Caco-2 (cell line): ENCODE results near the gene PIMREG. TPM values are rescaled to one million over a fixed set of nuclear protein-coding genes. Genes with fewer than 3 reads are reported as not detected.

ENCODE experiments used
- BruUV-seq: library from RNA; stranded (reverse); fragments of 400-500 nt; replicated peaks from 2 replicates; lab custom pipeline; 2021; lab: Mats Ljungman, UMichigan
- CTCF ChIA-PET: fragments of 300-600 bp; sonication (Branson Sonifier 250); formaldehyde crosslinking; loops from one replicate; lab custom pipeline; 2022; ENCODE audit warnings: antibody characterized with exemption; lab: Charles Lee
- POLR2A ChIA-PET: fragments of 300-600 bp; sonication (Branson Sonifier 250); formaldehyde crosslinking; loops from one replicate; lab custom pipeline; 2022; ENCODE audit warnings: antibody characterized with exemption; lab: Charles Lee
- DNase-seq, 2 experiments: peaks; one replicate each; pipeline versions ENCODE4 v3.0.0 to v3.0.0-alpha.2; 2020 to 2022
- H3K27me3 ChIP-seq: replicated peaks from 2 replicates; pipeline ENCODE4 v1.6.0; 2011; ENCODE audit warnings: low read length; ENCODE audit not compliant: control insufficient read depth, insufficient read depth
- H3K36me3 ChIP-seq: 2 replicates; pipeline ENCODE4 v1.5.1; 2011; ENCODE audit warnings: low read length; ENCODE audit not compliant: control insufficient read depth, insufficient read depth
- H3K4me1 ChIP-seq: fragments of 250-450 bp; sonication (Bioruptor Pico); 2 replicates; pipeline ENCODE4 v1.5.1; 2020; ENCODE audit warnings: mild to moderate bottlenecking
- H3K4me3 ChIP-seq: 2 replicates; pipeline ENCODE4 v1.5.1; 2011; ENCODE audit warnings: low read depth, mild to moderate bottlenecking, control low read depth, low read length
- H3K9me3 ChIP-seq: fragments of 250-450 bp; sonication (Bioruptor Pico); 2 replicates; pipeline ENCODE4 v1.5.1; 2020; ENCODE audit warnings: mild to moderate bottlenecking, moderate library complexity
- H3K27ac Mint-ChIP-seq: one replicate; pipeline ENCODE4 v1.8.0; 2022; ENCODE audit warnings: mixed read lengths; ENCODE audit not compliant: unreplicated experiment
- H3K27me3 Mint-ChIP-seq: one replicate; pipeline ENCODE4 v1.8.0; 2022; ENCODE audit warnings: mixed read lengths; ENCODE audit not compliant: insufficient read depth, unreplicated experiment
- H3K36me3 Mint-ChIP-seq: one replicate; pipeline ENCODE4 v1.8.0; 2022; ENCODE audit warnings: mild to moderate bottlenecking, mixed read lengths; ENCODE audit not compliant: insufficient read depth, unreplicated experiment
- H3K4me1 Mint-ChIP-seq: one replicate; pipeline ENCODE4 v1.8.0; 2022; ENCODE audit warnings: low read depth, mixed read lengths; ENCODE audit not compliant: unreplicated experiment
- H3K4me3 Mint-ChIP-seq: one replicate; pipeline ENCODE4 v1.8.0; 2022; ENCODE audit warnings: mild to moderate bottlenecking, moderate library complexity, mixed read lengths; ENCODE audit not compliant: unreplicated experiment
- H3K9me3 Mint-ChIP-seq: one replicate; pipeline ENCODE4 v1.8.0; 2022; ENCODE audit warnings: mixed read lengths; ENCODE audit not compliant: unreplicated experiment
- intact Hi-C: fragments of 100-400 bp; cut with micrococcal nuclease; formaldehyde crosslinking; loops from one replicate; pipeline ENCODE4 v1.10.0; 2022; ENCODE audit not compliant: unreplicated experiment
- total RNA-seq: library from RNA; stranded (reverse); gene quantifications from 2 replicates; pipeline ENCODE4 v1.2.3, GENCODE V29; 2022
- TF ChIP-seq, protein P1 (sequence below), 2 experiments: fragments of 200-600 bp in 1 of 2; IDR thresholded peaks; 1 replicate in 1 of 2; 2 replicates in 1 of 2; pipeline versions ENCODE4 v1.5.1 to v1.8.0; 2011 to 2022; ENCODE audit warnings: antibody characterized with exemption in 1 of 2, control low read depth in 1 of 2, inconsistent platforms in 1 of 2, low read depth in 1 of 2, low read length in 1 of 2, mild to moderate bottlenecking in 1 of 2, moderate library complexity in 1 of 2; ENCODE audit not compliant: insufficient read depth in 1 of 2, severe bottlenecking in 1 of 2, unreplicated experiment in 1 of 2

The PIMREG gene
- total RNA-seq, 1 experiment from 2014 or later = 15.8 TPM

DNA sequence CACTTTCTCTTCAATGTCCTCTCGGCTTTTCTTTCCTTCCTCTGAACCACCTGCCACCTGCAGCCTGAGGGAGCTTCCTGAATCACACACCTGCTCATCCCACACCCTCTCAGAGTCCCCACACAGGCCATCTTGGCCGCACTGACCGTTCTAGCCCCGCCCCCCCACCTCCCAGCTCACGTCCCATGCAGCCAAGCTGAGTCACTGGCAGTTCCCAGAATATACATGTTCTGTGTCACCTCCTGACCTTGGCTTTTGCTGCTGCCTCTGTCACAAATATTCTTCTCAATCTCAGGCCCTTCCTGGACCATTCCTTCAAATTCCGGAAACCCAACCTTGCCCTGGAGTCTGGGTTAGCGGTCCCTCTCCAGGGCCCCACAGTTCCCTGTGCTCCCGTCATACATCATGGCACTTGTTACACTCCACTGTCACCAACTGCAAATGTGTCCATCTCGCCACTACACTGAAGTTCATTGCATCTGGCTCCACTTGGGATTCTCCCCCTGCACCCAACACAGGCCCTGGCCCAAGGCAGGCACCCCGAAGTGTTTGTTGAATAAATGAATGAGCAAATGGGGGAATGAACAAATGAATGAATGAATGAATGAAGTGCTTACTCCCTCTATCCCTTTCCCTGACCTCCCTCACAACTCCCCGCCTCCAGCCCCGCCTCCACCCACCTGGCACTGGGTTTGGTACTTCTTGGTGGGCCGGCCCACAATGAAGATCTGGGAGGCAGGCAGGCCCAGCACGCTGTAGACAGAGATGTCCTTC, 12.8 kb downstream of the PIMREG start:
- no TSS peak for BruUV-seq

DNA sequence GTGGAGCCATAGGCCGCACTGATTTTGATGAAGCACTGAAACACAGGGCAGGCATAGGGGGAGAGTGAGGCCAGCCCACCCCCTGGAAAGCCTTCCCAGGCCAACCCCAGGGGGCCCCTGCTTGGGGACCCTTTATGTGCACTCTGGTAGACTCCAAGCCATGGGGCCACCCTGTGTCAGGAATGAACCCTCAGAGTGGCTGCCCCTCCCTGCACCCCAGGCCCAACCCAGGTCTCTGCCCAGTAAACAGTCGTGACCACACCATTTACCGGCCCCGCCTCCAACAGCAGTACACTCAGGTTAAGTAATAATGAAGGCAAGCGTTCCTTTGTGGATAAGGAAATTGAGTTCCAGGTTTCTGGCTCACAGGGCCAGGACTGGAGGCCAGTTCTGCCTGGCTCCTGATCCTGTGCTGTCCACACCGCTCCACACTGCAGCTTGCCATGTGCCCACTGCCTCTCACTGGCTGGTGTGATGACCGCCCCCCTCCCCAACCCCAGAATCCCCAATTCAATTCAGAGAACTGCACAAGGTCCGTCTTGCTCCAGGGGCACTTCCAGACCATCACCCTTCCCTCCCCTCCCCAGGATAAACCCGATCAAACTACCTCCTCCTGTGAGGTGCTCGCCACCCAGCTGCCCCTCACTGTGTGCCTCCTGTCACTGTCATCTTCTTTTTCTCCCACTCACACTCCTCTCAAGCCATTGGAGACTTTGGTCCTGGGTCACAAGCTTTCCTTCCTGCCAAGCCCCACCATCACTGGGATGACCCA, 13.6 kb downstream of the PIMREG start:
- TF ChIP-seq, protein P1, sequence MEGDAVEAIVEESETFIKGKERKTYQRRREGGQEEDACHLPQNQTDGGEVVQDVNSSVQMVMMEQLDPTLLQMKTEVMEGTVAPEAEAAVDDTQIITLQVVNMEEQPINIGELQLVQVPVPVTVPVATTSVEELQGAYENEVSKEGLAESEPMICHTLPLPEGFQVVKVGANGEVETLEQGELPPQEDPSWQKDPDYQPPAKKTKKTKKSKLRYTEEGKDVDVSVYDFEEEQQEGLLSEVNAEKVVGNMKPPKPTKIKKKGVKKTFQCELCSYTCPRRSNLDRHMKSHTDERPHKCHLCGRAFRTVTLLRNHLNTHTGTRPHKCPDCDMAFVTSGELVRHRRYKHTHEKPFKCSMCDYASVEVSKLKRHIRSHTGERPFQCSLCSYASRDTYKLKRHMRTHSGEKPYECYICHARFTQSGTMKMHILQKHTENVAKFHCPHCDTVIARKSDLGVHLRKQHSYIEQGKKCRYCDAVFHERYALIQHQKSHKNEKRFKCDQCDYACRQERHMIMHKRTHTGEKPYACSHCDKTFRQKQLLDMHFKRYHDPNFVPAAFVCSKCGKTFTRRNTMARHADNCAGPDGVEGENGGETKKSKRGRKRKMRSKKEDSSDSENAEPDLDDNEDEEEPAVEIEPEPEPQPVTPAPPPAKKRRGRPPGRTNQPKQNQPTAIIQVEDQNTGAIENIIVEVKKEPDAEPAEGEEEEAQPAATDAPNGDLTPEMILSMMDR (IDR thresholded peaks at IDR 0.05; ENCODE audit: insufficient read depth in 1 of 2, low read depth in 1 of 2, low read length in 1 of 2, severe bottlenecking in 1 of 2, unreplicated experiment in 1 of 2) = no peak
- Histone ChIP-seq H3K27me3 (no peaks in the 10 kb centered on the region), H3K36me3 (no peaks in the 10 kb centered on the region), H3K4me3 (no peak overlapping the region), H3K4me1 (no peaks in the 10 kb centered on the region), H3K9me3 (no peaks in the 10 kb centered on the region)
- H3K4me1 Mint-ChIP-seq = no peaks in the 10 kb centered on the region
- H3K4me3 Mint-ChIP-seq = no peak overlapping the region
- H3K27me3 Mint-ChIP-seq = peaks cover 8% of the 10 kb centered on the region
- H3K27ac Mint-ChIP-seq = no peak overlapping the region
- intact Hi-C loops = no loop called here
- POLR2A ChIA-PET = no interaction called here
- no peaks in the 10 kb centered on the region for H3K36me3 Mint-ChIP-seq
- DNase-seq = no peak
- H3K9me3 Mint-ChIP-seq = no peaks in the 10 kb centered on the region
- no TSS peak for BruUV-seq
- CTCF ChIA-PET = no interaction called here

More for the DNA sequence above, 12.8 kb downstream of the PIMREG start:
- H3K36me3 ChIP-seq = no peaks in the 10 kb centered on the region
- TF ChIP-seq, protein P1 (IDR thresholded peaks at IDR 0.05; ENCODE audit: insufficient read depth in 1 of 2, low read depth in 1 of 2, low read length in 1 of 2, severe bottlenecking in 1 of 2, unreplicated experiment in 1 of 2) = no peak
- no peaks in the 10 kb centered on the region for H3K27me3 ChIP-seq
- H3K4me3 Mint-ChIP-seq = no peak overlapping the region
- ChIA-PET CTCF (interaction anchor here (0.6 kb wide), 1 partner anchor 34 kb away, joined by 4 read pairs; no protein-coding TSS in a partner anchor), POLR2A (no interaction called here)
- no peak overlapping the region for H3K27ac Mint-ChIP-seq
- intact Hi-C loops = no loop called here
- H3K9me3 Mint-ChIP-seq = no peaks in the 10 kb centered on the region
- peaks cover 2% of the 10 kb centered on the region for H3K27me3 Mint-ChIP-seq
- no peaks in the 10 kb centered on the region for H3K9me3 ChIP-seq
- no peak overlapping the region for H3K4me3 ChIP-seq
- no peak for DNase-seq
- H3K4me1 ChIP-seq = no peaks in the 10 kb centered on the region
- no peaks in the 10 kb centered on the region for H3K4me1 Mint-ChIP-seq
- H3K36me3 Mint-ChIP-seq = no peaks in the 10 kb centered on the region

DNA sequence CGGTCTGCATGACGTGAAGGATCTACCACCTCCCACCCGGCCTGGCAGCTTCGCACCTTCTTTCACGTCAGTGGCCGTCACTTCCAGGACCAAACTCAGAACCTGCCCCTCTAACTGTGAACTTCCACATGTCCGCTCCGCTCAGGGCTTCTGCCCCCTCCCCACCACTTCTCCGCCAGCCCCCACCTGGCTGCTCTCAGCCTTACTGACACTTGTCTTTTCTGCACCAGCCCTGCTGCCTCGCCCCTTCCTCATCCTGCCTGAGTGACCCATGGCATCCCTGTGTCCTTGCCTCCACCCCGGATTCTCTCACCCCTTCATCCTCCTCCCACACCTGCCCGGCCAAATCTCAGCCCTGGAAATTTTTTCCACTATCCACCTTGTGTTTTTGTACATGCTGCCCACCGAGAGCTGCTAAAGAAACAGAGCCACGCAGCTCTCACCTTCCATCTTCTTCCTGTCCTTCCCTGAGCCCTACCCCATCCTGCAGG, 14.2 kb downstream of the PIMREG start:
- H3K27ac Mint-ChIP-seq = no peak overlapping the region
- no peaks in the 10 kb centered on the region for H3K27me3 ChIP-seq
- no peaks in the 10 kb centered on the region for H3K4me1 ChIP-seq
- H3K27me3 Mint-ChIP-seq = peaks cover 8% of the 10 kb centered on the region
- ChIA-PET POLR2A (no interaction called here), CTCF (no interaction called here)
- TF ChIP-seq, protein P1 (IDR thresholded peaks at IDR 0.05; ENCODE audit: insufficient read depth in 1 of 2, low read depth in 1 of 2, low read length in 1 of 2, severe bottlenecking in 1 of 2, unreplicated experiment in 1 of 2) = no peak
- H3K4me3 Mint-ChIP-seq = no peak overlapping the region
- intact Hi-C loops = no loop called here
- BruUV-seq = no TSS peak
- H3K9me3 Mint-ChIP-seq = no peaks in the 10 kb centered on the region
- H3K36me3 Mint-ChIP-seq = no peaks in the 10 kb centered on the region
- H3K4me1 Mint-ChIP-seq = no peaks in the 10 kb centered on the region
- no peak overlapping the region for H3K4me3 ChIP-seq
- H3K9me3 ChIP-seq = no peaks in the 10 kb centered on the region
- no peak for DNase-seq
- H3K36me3 ChIP-seq = no peaks in the 10 kb centered on the region
